Glomerular endothelial cell (primary cell): ENCODE results near the gene DARS1. TPM values are rescaled to one million over a fixed set of nuclear protein-coding genes. Genes with fewer than 3 reads are reported as not detected.
A peak's percentile ranks its signal among the peaks of the same experiment; 100 is the strongest.
"Not testable (repeated sequence)": the region's sequence is repeated elsewhere in the genome, so short reads cannot be mapped to it uniquely, and the experiment has no call there.

ENCODE experiments used
- DNase-seq: peaks from one replicate; pipeline ENCODE4 v3.0.0-alpha.2; 2011; ENCODE audit warnings: low read depth, low spot score; ENCODE audit errors: extremely low read depth
- total RNA-seq: library from RNA; depleted of rRNA; stranded (reverse); fragments of >200 nt; gene quantifications from 2 replicates; pipeline ENCODE4 v1.2.3, GENCODE V29; 2015

DARS1 gene
- total RNA-seq, 1 donor from 2014 or later: 49.6 TPM

DNA sequence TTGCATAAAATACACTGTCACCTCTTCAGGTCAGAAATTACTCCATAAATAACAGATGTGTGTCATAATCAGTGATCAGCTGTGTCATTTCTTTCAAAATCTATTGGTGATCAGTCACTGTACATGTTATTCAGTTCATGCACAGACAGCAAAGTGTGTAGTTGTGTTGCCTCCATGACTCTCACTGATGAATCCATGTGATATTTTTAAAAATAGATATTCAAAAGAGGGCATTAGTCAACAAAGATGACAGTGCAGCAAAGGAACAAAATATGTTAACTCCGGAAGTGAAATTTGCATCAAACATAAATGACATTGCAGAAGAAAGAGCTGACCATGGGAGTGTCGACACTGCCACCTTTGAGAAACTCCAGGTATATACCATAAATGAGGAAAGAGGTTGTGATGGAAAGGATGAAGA lies 92.0 kb downstream of the DARS1 start:
- DNase-seq: no peak

DNA sequence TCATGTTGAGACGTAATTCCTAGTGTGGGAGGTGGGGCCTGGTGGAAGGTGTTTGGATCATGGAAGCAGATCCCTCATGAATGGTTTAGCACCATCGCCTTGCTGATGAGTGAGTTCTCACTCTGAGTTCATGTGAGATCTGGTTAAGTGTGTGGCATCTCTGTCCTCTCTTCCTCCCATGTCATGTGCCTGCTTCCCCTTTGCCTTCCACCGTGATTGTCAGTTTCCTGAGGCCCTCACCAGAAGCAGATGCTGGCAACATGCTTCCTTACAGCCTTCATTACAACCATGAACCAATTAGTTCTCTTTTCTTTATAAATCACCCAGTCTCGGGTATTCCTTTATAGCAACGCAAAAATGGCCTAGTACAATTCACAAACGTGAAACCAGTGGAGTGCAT lies 94.6 kb downstream of the DARS1 start:
- no peak for DNase-seq

DNA sequence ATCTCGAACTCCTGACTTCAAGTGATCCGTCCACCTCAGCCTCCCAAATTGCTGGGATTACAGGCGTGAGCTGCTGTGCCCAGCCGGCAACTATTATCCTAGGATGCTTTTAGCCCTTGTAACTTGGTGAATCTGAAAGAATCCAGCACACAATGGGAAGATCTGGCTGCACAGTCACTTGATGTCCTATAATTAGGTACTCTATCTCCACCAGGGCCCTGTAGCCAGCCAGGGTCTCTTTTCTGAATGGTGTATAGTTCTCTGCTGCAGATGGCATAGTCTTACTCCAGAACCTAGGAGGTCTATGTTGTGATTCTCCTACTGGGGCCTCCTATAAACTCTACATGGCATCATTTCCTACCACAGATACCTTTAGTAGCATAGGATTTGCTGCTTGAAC lies 95.3 kb downstream of the DARS1 start:
- DNase-seq: no peak

DNA sequence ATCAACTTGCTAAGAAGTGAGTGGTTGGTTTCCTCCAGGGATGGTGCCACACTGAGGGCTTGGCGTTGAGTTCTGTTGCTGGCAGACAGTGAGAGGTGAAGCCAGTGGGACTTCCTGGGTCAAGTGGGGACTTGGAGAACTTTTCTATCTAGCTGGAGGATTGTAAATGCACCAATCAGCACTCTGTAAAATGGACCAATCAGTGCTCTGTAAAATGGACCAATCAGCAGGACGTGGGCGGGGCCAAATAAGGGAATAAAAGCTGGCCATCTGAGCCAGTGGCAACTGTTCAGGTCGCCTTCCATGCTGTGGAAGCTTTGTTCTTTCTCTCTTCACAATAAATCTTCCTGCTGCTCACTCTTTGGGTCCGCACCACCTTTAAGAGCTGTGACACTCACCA lies 96.8 kb downstream of the DARS1 start:
- not testable (repeated sequence) for DNase-seq

GRCh38 chr2:135885709-135886108 lies 99.7 kb downstream of the DARS1 start:
- no peak for DNase-seq

DNA sequence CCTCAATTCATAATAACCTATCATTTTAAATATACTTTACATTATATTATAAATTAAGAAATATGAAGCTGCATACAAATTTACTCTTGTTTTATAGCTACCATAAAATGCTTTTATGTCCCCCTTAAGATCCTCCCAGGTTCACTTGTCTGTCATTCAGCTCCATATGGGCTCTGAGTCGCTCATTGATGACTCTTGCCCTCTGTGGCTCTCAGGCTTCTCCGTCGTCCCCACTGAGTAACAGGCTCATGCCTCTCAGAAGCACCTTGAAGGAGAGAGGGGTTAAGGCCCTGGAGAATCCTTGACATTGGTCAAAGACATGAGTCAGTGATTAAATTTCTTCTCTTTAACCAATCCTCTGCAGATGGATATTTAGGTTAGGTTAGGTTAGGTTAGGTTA lies 103.0 kb downstream of the DARS1 start:
- DNase-seq: no peak

GRCh38 chr2:135876770-135877169 lies 108.7 kb downstream of the DARS1 start:
- not testable (repeated sequence) for DNase-seq

DNA sequence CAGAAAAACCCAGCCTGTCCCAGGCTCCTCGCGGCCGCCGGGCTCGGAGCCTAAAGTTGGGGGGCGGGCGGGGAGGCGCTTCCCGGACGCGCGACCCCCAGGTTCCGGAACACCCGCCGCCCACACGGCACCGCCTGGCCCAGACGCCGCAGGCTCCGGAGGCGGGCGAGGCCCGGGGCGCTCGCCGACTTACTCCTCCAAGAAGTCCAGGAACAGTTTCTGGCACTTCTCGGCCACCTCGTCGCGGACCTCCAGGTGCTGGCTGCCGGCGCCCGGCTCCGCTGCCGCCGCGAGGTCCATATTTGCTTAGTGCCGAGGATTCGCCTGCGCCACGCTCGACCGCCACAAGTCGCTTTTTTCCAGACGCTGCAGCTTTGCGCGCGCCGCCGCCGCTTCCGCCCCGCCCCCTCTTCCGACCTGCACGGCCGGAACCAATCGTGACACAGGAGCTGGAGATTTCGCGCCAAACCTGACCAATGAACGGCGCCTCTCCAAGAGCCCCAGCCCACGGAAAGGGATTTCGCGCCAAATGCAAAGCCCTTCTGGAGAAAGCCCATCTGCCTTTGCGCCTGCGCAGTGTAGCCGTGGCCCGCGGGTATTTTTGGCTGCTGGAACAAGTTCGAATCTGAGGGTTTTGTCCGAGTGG lies 109.2 kb downstream of the DARS1 start, which contains the start of gene MCM6:
MCM6 (minus strand) TSS at position 378 of the 646 bp plus-strand sequence; CDS start at position 300, 78 bp downstream.
- peak; percentile 88 for DNase-seq

GRCh38 chr2:135875491-135876065 lies 109.8 kb downstream of the DARS1 start:
- DNase-seq: no peak

- DNase-seq: no peak
Measured at GRCh38 chr2:135874777-135875365, 110.6 kb downstream of the DARS1 start.

GRCh38 chr2:135870571-135870970 lies 114.9 kb downstream of the DARS1 start:
- DNase-seq: no peak

DNA sequence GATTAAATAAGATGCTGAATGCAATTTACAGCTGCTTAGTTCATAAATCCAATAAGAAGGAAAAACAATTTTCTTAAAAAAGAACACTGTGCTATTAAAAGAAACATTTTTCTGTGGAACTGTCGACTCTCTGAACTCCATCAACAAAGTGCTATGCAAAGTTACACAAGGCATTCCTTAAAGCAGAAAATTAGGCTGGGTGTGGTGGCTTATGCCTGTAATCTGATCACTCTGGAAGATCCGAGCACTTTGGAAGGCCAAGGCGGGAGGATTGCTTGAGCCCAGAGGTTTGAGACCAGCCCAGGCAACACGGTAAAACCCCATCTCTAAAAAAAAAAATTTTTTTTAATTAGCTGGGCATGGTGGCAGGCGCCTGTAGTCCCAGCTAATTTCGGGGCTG lies 122.2 kb downstream of the DARS1 start:
- no peak for DNase-seq

DNA sequence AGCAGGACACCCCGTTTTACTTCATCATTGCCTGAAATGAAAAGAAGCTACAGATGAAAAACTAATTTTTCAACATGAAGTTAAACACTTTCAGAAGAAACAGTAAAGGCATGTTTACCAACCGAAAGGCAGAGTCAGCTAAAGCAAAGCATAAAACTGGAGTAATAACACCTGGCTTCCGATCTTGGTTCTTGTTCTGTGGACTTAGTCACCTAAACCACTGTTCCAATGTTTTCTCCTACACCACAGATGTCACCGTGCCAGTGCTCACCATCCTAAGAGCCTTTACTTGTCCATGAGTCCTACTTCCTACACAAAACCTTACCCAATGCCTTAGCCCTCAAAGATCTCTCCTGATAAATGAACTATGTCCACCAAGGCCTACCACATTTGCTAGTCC lies 122.7 kb downstream of the DARS1 start:
- DNase-seq: no peak

Other genes starting within 250 kb of the DARS1 start
- 50.3 and 72.0 TPM in 2 replicates for gene UBXN4, start 243.8 kb downstream of the DARS1 start, total RNA-seq
- under 0.01 TPM in 1 of 2 replicates, not detected in the other for gene LCT, start 148.4 kb downstream of the DARS1 start, total RNA-seq
- 8.3 and 22.5 TPM in 2 replicates for gene MCM6, start 109.2 kb downstream of the DARS1 start, total RNA-seq
- 68.4 and 211 TPM in 2 replicates for gene CXCR4, start 132.5 kb upstream of the DARS1 start, total RNA-seq